ENCODE data around the gene DMRTC2. TPM values are rescaled to one million over a fixed set of nuclear protein-coding genes. Genes with fewer than 3 reads are reported as not detected.

DMRTC2 gene
- total RNA-seq, 1 experiment from 2014 or later = not detected

- ChIA-PET RAD21 (ENCODE audit: low non-redundant PET in 1 of 2, low total read pairs in 2 of 2, uncharacterized antibody in 2 of 2, unreplicated experiment in 2 of 2) (no interaction called here), CTCF (interaction anchor here (0.7 to 1.1 kb wide), 2 partner anchors 64 to 126 kb away, joined by 4 to 7 read pairs; no protein-coding TSS in a partner anchor), POLR2A (no interaction called here)
- Histone ChIP-seq H3K27me3 (ENCODE audit: insufficient read depth, low read length) (peaks cover 4% of the 10 kb centered on the region; the same call in 1 of the 2 replicates), H3K9ac (ENCODE audit: low read length) (no peak overlapping the region), H3K27ac (ENCODE audit: low read depth, low read length) (no peak overlapping the region), H3K4me2 (ENCODE audit: low read length) (no peak overlapping the region), H3K4me1 (ENCODE audit: control insufficient read depth in 1 of 2, insufficient read depth in 2 of 2, low read length in 2 of 2) (no peaks in the 10 kb centered on the region), H3K9me2 (ENCODE audit: insufficient read depth) (no peaks in the 10 kb centered on the region), H3K9me3 (ENCODE audit: control insufficient read depth in 1 of 2, insufficient read depth in 1 of 2, low read depth in 1 of 2, low read length in 2 of 2) (no peaks in the 10 kb centered on the region), H3K36me3 (ENCODE audit: control insufficient read depth in 1 of 2, insufficient read depth in 2 of 2, low read length in 2 of 2) (no peaks in the 10 kb centered on the region), H4K20me1 (ENCODE audit: insufficient read depth) (no peaks in the 10 kb centered on the region), H3K79me2 (ENCODE audit: insufficient read depth, low read length) (no peaks in the 10 kb centered on the region), H3K4me3 (replicated peaks in 1 of 2; ENCODE audit: low read depth in 1 of 2, low read length in 2 of 2) (no peak overlapping the region), H2AFZ (ENCODE audit: low read depth, low read length, poor library complexity, severe bottlenecking) (no peak overlapping the region)
- ATAC-seq (no peak), DNase-seq (ENCODE audit: low read depth, low spot score) (no peak)
- TF ChIP-seq ELF1 (IDR thresholded peaks at IDR 0.05; ENCODE audit: borderline replicate concordance, low read depth) (no peak), EGR1 (IDR thresholded peaks at IDR 0.05; ENCODE audit: low read depth) (no peak), SIN3A (IDR thresholded peaks at IDR 0.05; ENCODE audit: low read depth) (no peak), POLR2A (IDR thresholded peaks at IDR 0.05; ENCODE audit: borderline replicate concordance, extremely low read depth, insufficient read depth, insufficient read length) (no peak), POLR2AphosphoS5 (IDR thresholded peaks at IDR 0.05; ENCODE audit: low read depth, low read length) (no peak), EZH2phosphoT487 (IDR thresholded peaks at IDR 0.05; ENCODE audit: borderline replicate concordance) (no peak), CEBPB (IDR thresholded peaks at IDR 0.05; ENCODE audit: low read depth) (no peak), ZNF274 (IDR thresholded peaks at IDR 0.05; ENCODE audit: low read depth, low read length) (no peak), YY1 (IDR thresholded peaks at IDR 0.05; ENCODE audit: extremely low read depth, insufficient replicate concordance, low read depth, low read length) (no peak), ZFX (IDR thresholded peaks at IDR 0.05) (no peak), SRF (IDR thresholded peaks at IDR 0.05; ENCODE audit: low read depth) (no peak), TCF7L2 (IDR thresholded peaks at IDR 0.05; ENCODE audit: borderline replicate concordance, extremely low read depth, insufficient read depth, insufficient read length) (no peak), REST (IDR thresholded peaks at IDR 0.05; ENCODE audit: low read depth) (no peak), JUND (IDR thresholded peaks at IDR 0.05) (no peak), SP1 (IDR thresholded peaks at IDR 0.05; ENCODE audit: low read depth) (no peak), RAD21 (IDR thresholded peaks at IDR 0.05; ENCODE audit: low read depth) (no peak)
- TF ChIP-seq, protein P1, sequence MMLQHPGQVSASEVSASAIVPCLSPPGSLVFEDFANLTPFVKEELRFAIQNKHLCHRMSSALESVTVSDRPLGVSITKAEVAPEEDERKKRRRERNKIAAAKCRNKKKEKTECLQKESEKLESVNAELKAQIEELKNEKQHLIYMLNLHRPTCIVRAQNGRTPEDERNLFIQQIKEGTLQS (IDR thresholded peaks at IDR 0.05) = no peak
- TF ChIP-seq, protein P2, sequence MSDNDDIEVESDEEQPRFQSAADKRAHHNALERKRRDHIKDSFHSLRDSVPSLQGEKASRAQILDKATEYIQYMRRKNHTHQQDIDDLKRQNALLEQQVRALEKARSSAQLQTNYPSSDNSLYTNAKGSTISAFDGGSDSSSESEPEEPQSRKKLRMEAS (IDR thresholded peaks at IDR 0.05) = no peak
- intact Hi-C loops (cut with micrococcal nuclease) = no loop called here
- BruUV-seq (replicated peaks) = no TSS peak
Observed at GRCh38 chr19:41816761-41817160, 28.1 kb upstream of the DMRTC2 start.

All from HCT116 (cell line).